Activated naive CD4-positive, alpha-beta T cell treated with anti-CD3 and anti-CD28 coated beads, Interleukin-2, amount 50 U/mL, for 24 hours (primary cell): ENCODE data around the gene STAP2.
A peak's percentile ranks its signal among the peaks of the same experiment; 100 is the strongest.
"Not testable (repeated sequence)": the region's sequence is repeated elsewhere in the genome, so short reads cannot be mapped to it uniquely, and the experiment has no call there.

ENCODE experiments used
- H3K27ac Mint-ChIP-seq: one replicate; pipeline ENCODE4 v1.8.0; 2021; ENCODE audit warnings: mild to moderate bottlenecking, mixed read lengths
- H3K27me3 Mint-ChIP-seq: one replicate; pipeline ENCODE4 v1.8.0; 2021; ENCODE audit warnings: mixed read lengths
- H3K36me3 Mint-ChIP-seq: one replicate; pipeline ENCODE4 v1.8.0; 2021; ENCODE audit warnings: mixed read lengths
- H3K4me1 Mint-ChIP-seq: one replicate; pipeline ENCODE4 v1.8.0; 2021; ENCODE audit warnings: mixed read lengths
- H3K4me3 Mint-ChIP-seq: one replicate; pipeline ENCODE4 v1.8.0; 2021; ENCODE audit warnings: mild to moderate bottlenecking, mixed read lengths
- H3K9me3 Mint-ChIP-seq: one replicate; pipeline ENCODE4 v1.8.0; 2021; ENCODE audit warnings: mixed read lengths

STAP2 gene

GRCh38 chr19:4284176-4284958 is 54.3 kb downstream of the STAP2 start:
- no peak overlapping the region for H3K27ac Mint-ChIP-seq
- peaks cover 3% of the 10 kb centered on the region for H3K27me3 Mint-ChIP-seq
- no peaks in the 10 kb centered on the region for H3K36me3 Mint-ChIP-seq
- peaks cover 4% of the 10 kb centered on the region for H3K4me1 Mint-ChIP-seq
- no peaks in the 10 kb centered on the region for H3K9me3 Mint-ChIP-seq
- no peak overlapping the region for H3K4me3 Mint-ChIP-seq

- Mint-ChIP-seq H3K27me3 (peaks cover 6% of the 10 kb centered on the region), H3K4me3 (peak overlapping the region; percentile 52), H3K27ac (no peak overlapping the region), H3K9me3 (no peaks in the 10 kb centered on the region), H3K4me1 (peaks cover 4% of the 10 kb centered on the region), H3K36me3 (no peaks in the 10 kb centered on the region)
Measured at GRCh38 chr19:4279530-4280422, 58.9 kb downstream of the STAP2 start.

GRCh38 chr19:4279267-4279529 is 59.4 kb downstream of the STAP2 start:
- Mint-ChIP-seq H3K27me3 (peaks cover 6% of the 10 kb centered on the region), H3K27ac (no peak overlapping the region), H3K36me3 (no peaks in the 10 kb centered on the region), H3K9me3 (no peaks in the 10 kb centered on the region), H3K4me1 (peaks cover 4% of the 10 kb centered on the region), H3K4me3 (no peak overlapping the region)

- H3K27me3 Mint-ChIP-seq, result peaks cover 6% of the 10 kb centered on the region
- H3K9me3 Mint-ChIP-seq, result no peaks in the 10 kb centered on the region
- H3K27ac Mint-ChIP-seq, result no peak within 1 kb of the TSS
- peak within 1 kb of the TSS; percentile 52 for H3K4me3 Mint-ChIP-seq
- H3K4me1 Mint-ChIP-seq, result peaks cover 4% of the 10 kb centered on the region
- no peaks in the 10 kb centered on the region for H3K36me3 Mint-ChIP-seq
Measured at GRCh38 chr19:4278419-4279266, 60.0 kb downstream of the STAP2 start, which contains the start of gene SHD. SHD (plus strand) TSS chr19:4279266; CDS start chr19:4280064, 798 bp downstream.

GRCh38 chr19:4278010-4278409 is 60.6 kb downstream of the STAP2 start:
- no peaks in the 10 kb centered on the region for H3K9me3 Mint-ChIP-seq
- no peak overlapping the region for H3K27ac Mint-ChIP-seq

GRCh38 chr19:4277191-4277696 is 61.4 kb downstream of the STAP2 start:
- no peak overlapping the region for H3K4me3 Mint-ChIP-seq
- H3K4me1 Mint-ChIP-seq, result peaks cover 4% of the 10 kb centered on the region
- H3K36me3 Mint-ChIP-seq, result no peaks in the 10 kb centered on the region
- H3K27me3 Mint-ChIP-seq, result peaks cover 6% of the 10 kb centered on the region
- no peaks in the 10 kb centered on the region for H3K9me3 Mint-ChIP-seq
- H3K27ac Mint-ChIP-seq, result no peak overlapping the region

More at GRCh38 chr19:4278010-4278409, 60.6 kb downstream of the STAP2 start:
- Mint-ChIP-seq H3K4me1 (peaks cover 4% of the 10 kb centered on the region), H3K27me3 (peaks cover 6% of the 10 kb centered on the region), H3K36me3 (no peaks in the 10 kb centered on the region), H3K4me3 (no peak overlapping the region)

GRCh38 chr19:4274321-4274686 is 64.3 kb downstream of the STAP2 start:
- not testable (repeated sequence) for H3K36me3 Mint-ChIP-seq, H3K4me3 Mint-ChIP-seq, H3K9me3 Mint-ChIP-seq, H3K27me3 Mint-ChIP-seq, H3K27ac Mint-ChIP-seq, H3K4me1 Mint-ChIP-seq
